ENCODE measurements around the gene PCNA.

PCNA gene

GRCh38 chr20:5092765-5093339, 26.9 kb downstream of the PCNA start:
- Histone ChIP-seq H3K4me2 (ENCODE audit: low read length, poor library complexity, severe bottlenecking) (no peak overlapping the region), H3K9ac (ENCODE audit: low read length) (no peak overlapping the region), H3K23ac (ENCODE audit: low read length in 2 of 2) (no peak overlapping the region), H2AK5ac (ENCODE audit: low read length, severe bottlenecking) (no peak overlapping the region), H2BK5ac (ENCODE audit: low read depth, low read length, poor library complexity, severe bottlenecking) (no peak overlapping the region), H4K91ac (ENCODE audit: low read length) (no peak overlapping the region), H2AFZ (ENCODE audit: low read depth, low read length) (no peak overlapping the region), H3K27ac (ENCODE audit: low read length, poor library complexity, severe bottlenecking) (no peak overlapping the region), H3K4ac (ENCODE audit: low read depth in 1 of 2, low read length in 2 of 2) (no peak overlapping the region), H3K4me1 (ENCODE audit: control insufficient read depth, insufficient read depth, low read depth, low read length) (no peaks in the 10 kb centered on the region), H2BK120ac (ENCODE audit: low read depth, low read length) (no peak overlapping the region), H3K9me3 (ENCODE audit: control insufficient read depth, low read length) (no peaks in the 10 kb centered on the region), H3K14ac (ENCODE audit: low read length in 2 of 2) (no peak overlapping the region), H2BK15ac (ENCODE audit: low read depth, poor library complexity, severe bottlenecking) (no peak overlapping the region), H4K8ac (ENCODE audit: low read length) (no peak overlapping the region), H3K4me3 (ENCODE audit: insufficient read depth in 1 of 2, low read depth in 1 of 2, low read length in 2 of 2) (no peak overlapping the region), H3K36me3 (ENCODE audit: control insufficient read depth in 1 of 2, insufficient read depth in 2 of 2, low read depth in 1 of 2, low read length in 2 of 2) (peaks cover 16 to 33% of the 10 kb centered on the region in 2 experiments), H2BK12ac (ENCODE audit: low read length in 2 of 2) (no peak overlapping the region), H3K18ac (ENCODE audit: low read depth in 1 of 2, low read length in 2 of 2) (no peak overlapping the region), H3K79me1 (replicated peaks; ENCODE audit: low read length, poor library complexity, severe bottlenecking) (peaks cover 4% of the 10 kb centered on the region), H3K27me3 (ENCODE audit: control insufficient read depth in 1 of 2, insufficient read depth in 1 of 2, low read length in 2 of 2) (no peaks in the 10 kb centered on the region)
- no CpG with 5 or more reads among the region's 4 CpGs for WGBS
- DNase-seq = no peak

GRCh38 chr20:5091902-5092301, 27.9 kb downstream of the PCNA start:
- no peak for DNase-seq
- Histone ChIP-seq H3K79me1 (replicated peaks; ENCODE audit: low read length, poor library complexity, severe bottlenecking) (peaks cover 4% of the 10 kb centered on the region), H2AFZ (ENCODE audit: low read depth, low read length) (no peak overlapping the region), H3K27ac (ENCODE audit: low read length, poor library complexity, severe bottlenecking) (no peak overlapping the region), H2BK12ac (ENCODE audit: low read length in 2 of 2) (no peak overlapping the region), H3K4me3 (ENCODE audit: insufficient read depth in 1 of 2, low read depth in 1 of 2, low read length in 2 of 2) (no peak overlapping the region), H3K4me2 (ENCODE audit: low read length, poor library complexity, severe bottlenecking) (no peak overlapping the region), H2BK15ac (ENCODE audit: low read depth, poor library complexity, severe bottlenecking) (no peak overlapping the region), H4K91ac (ENCODE audit: low read length) (no peak overlapping the region), H3K18ac (ENCODE audit: low read depth in 1 of 2, low read length in 2 of 2) (no peak overlapping the region), H3K9ac (ENCODE audit: low read length) (no peak overlapping the region), H3K27me3 (ENCODE audit: control insufficient read depth in 1 of 2, insufficient read depth in 1 of 2, low read length in 2 of 2) (no peaks in the 10 kb centered on the region), H3K9me3 (ENCODE audit: control insufficient read depth, low read length) (no peaks in the 10 kb centered on the region), H3K23ac (ENCODE audit: low read length in 2 of 2) (no peak overlapping the region), H3K36me3 (ENCODE audit: control insufficient read depth in 1 of 2, insufficient read depth in 2 of 2, low read depth in 1 of 2, low read length in 2 of 2) (peaks cover 16 to 28% of the 10 kb centered on the region in 2 experiments), H2AK5ac (ENCODE audit: low read length, severe bottlenecking) (no peak overlapping the region), H2BK120ac (ENCODE audit: low read depth, low read length) (no peak overlapping the region), H4K8ac (ENCODE audit: low read length) (no peak overlapping the region), H2BK5ac (ENCODE audit: low read depth, low read length, poor library complexity, severe bottlenecking) (no peak overlapping the region), H3K4me1 (ENCODE audit: control insufficient read depth, insufficient read depth, low read depth, low read length) (no peaks in the 10 kb centered on the region), H3K4ac (ENCODE audit: low read depth in 1 of 2, low read length in 2 of 2) (no peak overlapping the region), H3K14ac (ENCODE audit: low read length in 2 of 2) (no peak overlapping the region)
- 99% methylated on average over 4 of the region's 6 CpGs for WGBS

GRCh38 chr20:5090191-5090590, 29.6 kb downstream of the PCNA start:
- H3K9ac ChIP-seq (ENCODE audit: low read length) = no peak overlapping the region
- DNase-seq = no peak
- no peak overlapping the region for H3K4me2 ChIP-seq (ENCODE audit: low read length, poor library complexity, severe bottlenecking)
- H3K9me3 ChIP-seq (ENCODE audit: control insufficient read depth, low read length) = no peaks in the 10 kb centered on the region
- no peak overlapping the region for H2AFZ ChIP-seq (ENCODE audit: low read depth, low read length)
- no peak overlapping the region for H2BK120ac ChIP-seq (ENCODE audit: low read depth, low read length)
- no peak overlapping the region for H3K18ac ChIP-seq (ENCODE audit: low read depth in 1 of 2, low read length in 2 of 2)
- no peak overlapping the region for H2AK5ac ChIP-seq (ENCODE audit: low read length, severe bottlenecking)
- no peak overlapping the region for H2BK12ac ChIP-seq (ENCODE audit: low read length in 2 of 2)
- 61% methylated on average over 3 of the region's 4 CpGs for WGBS
- H3K79me1 ChIP-seq (replicated peaks; ENCODE audit: low read length, poor library complexity, severe bottlenecking) = no peaks in the 10 kb centered on the region
- no peaks in the 10 kb centered on the region for H3K27me3 ChIP-seq (ENCODE audit: control insufficient read depth in 1 of 2, insufficient read depth in 1 of 2, low read length in 2 of 2)
- H2BK5ac ChIP-seq (ENCODE audit: low read depth, low read length, poor library complexity, severe bottlenecking) = no peak overlapping the region
- no peak overlapping the region for H3K27ac ChIP-seq (ENCODE audit: low read length, poor library complexity, severe bottlenecking)
- no peak overlapping the region for H3K14ac ChIP-seq (ENCODE audit: low read length in 2 of 2)
- no peak overlapping the region for H4K91ac ChIP-seq (ENCODE audit: low read length)
- H2BK15ac ChIP-seq (ENCODE audit: low read depth, poor library complexity, severe bottlenecking) = no peak overlapping the region
- H4K8ac ChIP-seq (ENCODE audit: low read length) = no peak overlapping the region
- H3K23ac ChIP-seq (ENCODE audit: low read length in 2 of 2) = no peak overlapping the region
- H3K4me3 ChIP-seq (ENCODE audit: insufficient read depth in 1 of 2, low read depth in 1 of 2, low read length in 2 of 2) = no peak overlapping the region
- no peak overlapping the region for H3K4ac ChIP-seq (ENCODE audit: low read depth in 1 of 2, low read length in 2 of 2)
- H3K36me3 ChIP-seq (ENCODE audit: control insufficient read depth in 1 of 2, insufficient read depth in 2 of 2, low read depth in 1 of 2, low read length in 2 of 2) = peaks cover 4 to 12% of the 10 kb centered on the region in 2 experiments
- H3K4me1 ChIP-seq (ENCODE audit: control insufficient read depth, insufficient read depth, low read depth, low read length) = no peaks in the 10 kb centered on the region

- Histone ChIP-seq H2AFZ (ENCODE audit: low read depth, low read length) (no peak overlapping the region), H2BK120ac (ENCODE audit: low read depth, low read length) (no peak overlapping the region), H4K91ac (ENCODE audit: low read length) (no peak overlapping the region), H3K9me3 (ENCODE audit: control insufficient read depth, low read length) (no peaks in the 10 kb centered on the region), H3K27me3 (ENCODE audit: control insufficient read depth in 1 of 2, insufficient read depth in 1 of 2, low read length in 2 of 2) (no peaks in the 10 kb centered on the region), H4K8ac (ENCODE audit: low read length) (no peak overlapping the region), H3K18ac (ENCODE audit: low read depth in 1 of 2, low read length in 2 of 2) (no peak overlapping the region), H3K36me3 (ENCODE audit: control insufficient read depth in 1 of 2, insufficient read depth in 2 of 2, low read depth in 1 of 2, low read length in 2 of 2) (peaks cover 0 to 12% of the 10 kb centered on the region in 2 experiments), H3K14ac (ENCODE audit: low read length in 2 of 2) (no peak overlapping the region), H3K4me1 (ENCODE audit: control insufficient read depth, insufficient read depth, low read depth, low read length) (no peaks in the 10 kb centered on the region), H2BK15ac (ENCODE audit: low read depth, poor library complexity, severe bottlenecking) (no peak overlapping the region), H2BK5ac (ENCODE audit: low read depth, low read length, poor library complexity, severe bottlenecking) (no peak overlapping the region), H3K9ac (ENCODE audit: low read length) (no peak overlapping the region), H3K79me1 (replicated peaks; ENCODE audit: low read length, poor library complexity, severe bottlenecking) (no peaks in the 10 kb centered on the region), H3K4me2 (ENCODE audit: low read length, poor library complexity, severe bottlenecking) (no peak overlapping the region), H3K27ac (ENCODE audit: low read length, poor library complexity, severe bottlenecking) (no peak overlapping the region), H2BK12ac (ENCODE audit: low read length in 2 of 2) (no peak overlapping the region), H3K4me3 (ENCODE audit: insufficient read depth in 1 of 2, low read depth in 1 of 2, low read length in 2 of 2) (no peak overlapping the region), H2AK5ac (ENCODE audit: low read length, severe bottlenecking) (no peak overlapping the region), H3K23ac (ENCODE audit: low read length in 2 of 2) (no peak overlapping the region), H3K4ac (ENCODE audit: low read depth in 1 of 2, low read length in 2 of 2) (no peak overlapping the region)
- DNase-seq = no peak
- 97% methylated on average over 2 of the region's 3 CpGs for WGBS
Measured at GRCh38 chr20:5088688-5089087, 31.1 kb downstream of the PCNA start.
